DMS114 treated with DMSO at 0.1 percent for 48 hours (cell line): ENCODE measurements around the gene EGFL7.
"Not testable (repeated sequence)": the region's sequence is repeated elsewhere in the genome, so short reads cannot be mapped to it uniquely, and the experiment has no call there.

Experiments used
- DNase-seq: peaks from one replicate; lab custom pipeline; 2025; ENCODE audit not compliant: unreplicated experiment; lab: John Stamatoyannopoulos, UW

The EGFL7 gene

GRCh38 chr9:136696502-136696901, 33.8 kb downstream of the EGFL7 start:
- no peak for DNase-seq

GRCh38 chr9:136697146-136697820, 34.6 kb downstream of the EGFL7 start:
- no peak for DNase-seq

- no peak for DNase-seq
Measured at GRCh38 chr9:136697821-136698526, 35.3 kb downstream of the EGFL7 start.

- no peak for DNase-seq
Measured at GRCh38 chr9:136698635-136699246, 36.0 kb downstream of the EGFL7 start.

- no peak for DNase-seq
Measured at GRCh38 chr9:136700304-136700703, 37.6 kb downstream of the EGFL7 start.

- DNase-seq: no peak
Measured at GRCh38 chr9:136700959-136701667, 38.4 kb downstream of the EGFL7 start.

- no peak for DNase-seq
Measured at GRCh38 chr9:136701668-136702053, 38.9 kb downstream of the EGFL7 start.

GRCh38 chr9:136703276-136703860, 40.7 kb downstream of the EGFL7 start:
- no peak for DNase-seq

- DNase-seq: not testable (repeated sequence)
Measured at GRCh38 chr9:136704741-136705140, 42.0 kb downstream of the EGFL7 start.

GRCh38 chr9:136705564-136705963, 42.8 kb downstream of the EGFL7 start:
- DNase-seq: no peak

- DNase-seq: no peak
Measured at GRCh38 chr9:136707011-136707410, 44.3 kb downstream of the EGFL7 start.

GRCh38 chr9:136707849-136708517, 45.3 kb downstream of the EGFL7 start:
- DNase-seq: no peak

GRCh38 chr9:136709454-136710109, 46.9 kb downstream of the EGFL7 start:
- DNase-seq: no peak

- no peak for DNase-seq
Measured at GRCh38 chr9:136710543-136710942, 47.8 kb downstream of the EGFL7 start.

- DNase-seq: not testable (repeated sequence)
Measured at GRCh38 chr9:136711219-136711648, 48.5 kb downstream of the EGFL7 start.

GRCh38 chr9:136711751-136712689, 49.3 kb downstream of the EGFL7 start, which contains the start of gene DIPK1B:
Gene DIPK1B (plus strand): TSS chr9:136712572. CDS start chr9:136712666, 94 bp downstream.
- DNase-seq: peak; percentile 12

- no peak for DNase-seq
Measured at GRCh38 chr9:136712690-136713544, 50.2 kb downstream of the EGFL7 start.

- no peak for DNase-seq
Measured at GRCh38 chr9:136713550-136713949, 50.8 kb downstream of the EGFL7 start.
